BJ (cell line): ENCODE data around the gene PCNX4. TPM values are rescaled to one million over a fixed set of nuclear protein-coding genes. Genes with fewer than 3 reads are reported as not detected.

Experiments
- CTCF ChIA-PET: fragments of 350-600 bp; formaldehyde crosslinking; extraction: SDS; loops from one replicate; lab custom pipeline; 2021; ENCODE audit warnings: antibody characterized with exemption, inconsistent platforms; lab: Yijun Ruan, JAX
- POLR2A ChIA-PET: fragments of 300-600 bp; sonication (Branson Sonifier 250); formaldehyde crosslinking; extraction: SDS; loops from one replicate; lab custom pipeline; 2021; ENCODE audit warnings: antibody characterized with exemption; lab: Charles Lee
- DNase-seq: peaks from one replicate; pipeline ENCODE4 v3.0.0-alpha.2; 2011; ENCODE audit warnings: low read depth
- H3K27me3 ChIP-seq: 2 replicates; pipeline ENCODE4 v1.6.0; 2011; ENCODE audit warnings: low read length; ENCODE audit not compliant: control insufficient read depth, insufficient read depth
- H3K36me3 ChIP-seq: 2 replicates; pipeline ENCODE4 v1.5.1; 2011; ENCODE audit warnings: low read length; ENCODE audit not compliant: control insufficient read depth, insufficient read depth
- H3K4me3 ChIP-seq: 2 replicates; pipeline ENCODE4 v1.5.1; 2011; ENCODE audit warnings: low read depth, mild to moderate bottlenecking, control low read depth, low read length
- CTCF ChIP-seq: IDR thresholded peaks from 2 replicates; pipeline ENCODE4 v1.5.1; 2011; ENCODE audit warnings: low read depth, mild to moderate bottlenecking, control low read depth, inconsistent platforms, low read length, moderate library complexity; ENCODE audit not compliant: insufficient read depth
- polyA plus RNA-seq: library from polyadenylated mRNA; depleted of rRNA; stranded (reverse); fragments of >200 nt; gene quantifications from 2 replicates; pipeline ENCODE4 v1.2.3, GENCODE V29; 2011

Gene PCNX4
- polyA plus RNA-seq, 1 experiment: 22.0 TPM

DNA sequence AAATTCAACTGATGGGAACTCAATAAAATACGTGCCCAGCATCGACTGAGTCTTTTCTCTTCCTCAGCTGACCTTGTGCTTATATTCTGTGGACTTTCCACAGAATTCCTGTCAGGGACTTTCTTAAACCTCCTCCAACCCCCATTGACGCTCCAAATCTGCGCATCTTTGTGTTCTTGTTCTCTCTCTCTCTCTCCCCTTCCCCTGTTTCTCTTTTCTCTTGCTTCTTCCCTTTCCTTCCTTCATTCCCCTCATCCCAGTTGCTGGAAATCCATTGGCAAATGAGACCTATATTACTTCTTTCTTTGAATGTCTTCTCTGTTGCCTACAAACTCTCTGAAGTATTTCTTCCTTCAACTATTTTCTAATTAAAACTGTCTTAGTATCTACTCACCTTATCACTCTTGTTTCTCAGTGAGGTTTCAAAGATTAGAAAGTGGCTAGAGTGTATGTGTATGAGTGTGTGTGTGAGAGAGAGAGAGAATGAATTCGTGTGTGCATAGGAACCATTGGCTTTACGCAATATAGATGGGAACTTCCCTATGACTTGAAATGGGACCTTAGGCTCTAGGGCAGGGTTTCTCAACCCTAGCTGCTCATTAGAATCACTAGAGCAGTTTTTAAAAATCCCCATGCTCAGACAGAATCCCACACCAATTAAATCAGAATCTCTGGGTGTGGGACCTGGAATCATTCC is 115.3 kb downstream of the PCNX4 start:
- Histone ChIP-seq H3K36me3 (no peaks in the 10 kb centered on the region), H3K27me3 (peaks cover 2% of the 10 kb centered on the region; the same call in 1 of the 2 replicates), H3K4me3 (no peak overlapping the region)
- POLR2A ChIA-PET: no interaction called here
- DNase-seq: no peak
- no peak for TF ChIP-seq CTCF
- CTCF ChIA-PET: no interaction called here

DNA sequence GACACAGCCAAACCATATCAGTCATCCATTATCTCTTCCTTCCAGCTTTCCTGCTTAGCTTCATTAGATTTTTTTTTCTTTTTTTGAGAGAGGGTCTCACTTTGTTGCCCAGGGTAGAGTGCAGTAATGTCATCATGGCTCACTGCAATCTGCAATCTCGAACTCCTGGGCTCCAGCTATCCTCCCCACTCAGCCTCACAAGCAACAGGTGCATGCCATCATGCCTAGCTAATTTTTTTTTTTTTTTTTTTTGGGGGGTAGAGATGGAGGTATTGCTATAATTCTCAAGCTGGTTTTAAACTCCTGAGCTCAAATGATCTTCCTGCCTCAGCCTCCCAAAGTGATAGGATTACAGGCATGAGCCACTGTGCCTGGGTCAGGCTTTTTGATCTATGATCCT is 119.0 kb downstream of the PCNX4 start:
- Histone ChIP-seq H3K4me3 (no peak overlapping the region), H3K27me3 (peaks cover 2% of the 10 kb centered on the region; the same call in 1 of the 2 replicates), H3K36me3 (no peaks in the 10 kb centered on the region)
- CTCF ChIA-PET: interaction anchor here (0.9 kb wide), 1 partner anchor 12 kb away, joined by 3 read pairs; no protein-coding TSS in a partner anchor
- DNase-seq: no peak
- POLR2A ChIA-PET: no interaction called here
- no peak for TF ChIP-seq CTCF

DNA sequence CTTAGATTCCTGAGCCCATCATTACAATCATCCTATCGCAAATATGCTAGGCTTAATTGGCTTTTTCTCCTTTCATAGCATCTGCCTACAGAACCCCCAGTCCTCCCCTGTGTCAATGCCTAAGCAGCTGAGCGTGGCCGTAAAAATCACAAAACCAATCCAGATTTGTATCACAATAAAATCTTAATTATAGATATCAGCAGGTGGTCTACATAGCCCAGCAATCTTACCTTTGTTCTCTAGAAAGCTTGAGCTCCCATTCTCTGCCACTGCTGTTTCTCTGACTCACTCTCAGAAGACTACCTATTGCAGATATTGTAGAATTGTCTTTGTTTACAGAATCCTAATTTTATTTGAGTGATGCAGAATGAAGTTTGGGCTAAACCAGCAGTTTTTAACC is 119.4 kb downstream of the PCNX4 start:
- POLR2A ChIA-PET: no interaction called here
- Histone ChIP-seq H3K36me3 (no peaks in the 10 kb centered on the region), H3K27me3 (peaks cover 4% of the 10 kb centered on the region), H3K4me3 (no peak overlapping the region)
- DNase-seq: no peak
- CTCF ChIA-PET: interaction anchor here (0.9 kb wide), 1 partner anchor 12 kb away, joined by 3 read pairs; no protein-coding TSS in a partner anchor
- no peak for TF ChIP-seq CTCF

DNA sequence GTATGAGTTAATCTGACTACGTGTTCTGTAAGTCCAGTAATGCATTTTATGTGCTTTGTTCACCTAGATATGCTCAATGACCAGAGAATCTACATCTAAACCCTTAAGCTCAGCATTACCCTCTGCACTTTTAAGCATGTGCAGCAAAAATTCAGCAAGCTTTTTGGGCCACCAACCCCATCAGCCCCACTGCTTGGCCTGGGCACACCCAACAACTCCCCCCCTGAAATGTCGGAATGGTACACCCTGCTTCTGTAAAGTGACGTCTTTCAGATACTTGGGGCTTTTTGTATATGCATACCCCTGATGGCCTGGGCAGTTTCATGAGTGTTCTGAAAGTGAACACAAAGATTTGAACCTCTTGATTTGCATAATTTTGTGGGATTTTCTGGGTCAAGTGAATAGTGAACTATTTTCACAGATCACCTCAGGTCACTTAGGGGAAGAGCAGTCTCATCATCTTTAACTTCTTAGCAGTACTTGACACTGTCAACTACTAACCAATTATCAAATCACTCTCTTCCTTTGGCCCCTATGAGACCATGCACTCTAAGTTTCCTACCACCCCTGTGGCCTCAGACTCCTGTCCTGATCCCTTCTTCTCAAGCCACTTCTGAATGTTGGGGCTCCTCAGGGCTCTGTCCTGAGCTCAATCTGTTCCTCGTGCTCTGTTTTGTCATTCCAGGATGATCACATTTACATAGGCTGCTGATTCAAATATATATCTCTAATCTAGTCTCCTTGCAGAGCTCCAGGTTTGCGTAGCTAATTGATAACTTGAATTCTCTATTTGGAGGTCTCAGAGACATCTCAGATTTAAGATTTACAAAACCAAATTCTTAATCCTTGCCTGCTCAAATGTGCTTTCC is 121.0 kb downstream of the PCNX4 start:
- Histone ChIP-seq H3K27me3 (peaks cover 5% of the 10 kb centered on the region), H3K4me3 (no peak overlapping the region), H3K36me3 (no peaks in the 10 kb centered on the region)
- ChIA-PET POLR2A (no interaction called here), CTCF (no interaction called here)
- no peak for DNase-seq
- TF ChIP-seq CTCF: no peak

DNA sequence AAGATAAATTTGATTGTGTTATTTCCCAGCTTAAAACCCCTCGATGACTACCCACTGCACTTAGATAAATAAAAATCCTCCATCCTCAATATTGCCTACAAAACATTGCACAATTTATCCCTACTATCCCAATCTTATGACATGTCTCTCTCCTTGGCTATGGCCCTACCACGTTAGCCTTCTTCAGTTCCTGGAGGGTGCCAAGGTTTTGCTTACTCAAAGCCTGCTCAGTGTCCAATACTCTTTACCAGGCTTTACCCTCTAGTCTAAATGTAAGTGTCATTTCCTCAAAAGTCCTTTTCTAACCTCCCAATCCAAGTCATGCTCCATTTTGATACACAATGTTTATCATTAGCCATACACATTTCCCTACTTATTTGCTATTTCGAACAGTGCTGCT is 122.3 kb downstream of the PCNX4 start:
- no peak overlapping the region for H3K4me3 ChIP-seq
- H3K36me3 ChIP-seq: no peaks in the 10 kb centered on the region
- DNase-seq: no peak
- POLR2A ChIA-PET: no interaction called here
- CTCF ChIA-PET: no interaction called here
- peaks cover 5% of the 10 kb centered on the region for H3K27me3 ChIP-seq
- no peak for TF ChIP-seq CTCF
